Peyer's patch (tissue), 4 donors: ENCODE results near the gene KRT80.
A peak's percentile ranks its signal among the peaks of the same experiment; 100 is the strongest.

Experiments
- CTCF ChIP-seq, 6 experiments: fragments of 450-650 bp in 4 of 6; fragments of 200-600 bp in 2 of 6; sonication (generic) in 1 of 6; IDR thresholded peaks; one replicate each; pipeline ENCODE4 v1.5.1; 2017 to 2019; ENCODE audit warnings: antibody characterized with exemption in 6 of 6, mild to moderate bottlenecking in 3 of 6, moderate library complexity in 1 of 6
- POLR2A ChIP-seq, 2 donors: fragments of 450-650 bp; IDR thresholded peaks; one replicate each; pipeline ENCODE4 v1.5.1; 2017; ENCODE audit warnings: antibody characterized with exemption in 2 of 2, mild to moderate bottlenecking in 2 of 2, moderate library complexity in 2 of 2

- TF ChIP-seq POLR2A (IDR thresholded peaks at IDR 0.05) = peak in 1 of 2 donors; percentile 21
- no peak for TF ChIP-seq CTCF (IDR thresholded peaks at IDR 0.05)
These were observed at the start of gene KRT80 for GRCh38 chr12:52191841-52192791.
